ENCODE measurements around the gene PAXIP1. TPM values are rescaled to one million over a fixed set of nuclear protein-coding genes. Genes with fewer than 3 reads are reported as not detected.

Gene PAXIP1
- total RNA-seq, 1 donor from 2014 or later: 5.0 TPM

DNA sequence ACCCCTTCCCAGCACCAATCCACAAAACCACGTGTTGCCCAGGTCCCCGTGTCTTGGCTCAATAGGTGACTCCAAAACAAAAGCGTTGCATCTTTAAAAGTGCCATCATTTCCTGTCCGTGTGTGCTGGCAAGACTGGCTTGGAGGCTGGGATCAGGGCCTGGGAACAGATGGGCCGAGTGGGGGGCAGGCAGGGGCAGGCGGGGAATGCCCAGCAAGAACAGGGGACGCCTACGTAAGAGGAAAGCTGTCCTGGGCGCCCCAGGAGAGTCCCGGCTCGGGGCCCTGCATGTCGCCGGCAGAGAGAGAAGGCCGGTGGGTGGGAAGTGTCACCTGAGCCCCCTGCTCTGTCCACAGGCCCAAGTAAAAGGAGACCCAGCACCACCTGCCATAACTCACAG, 86.5 kb downstream of the PAXIP1 start:
- FAIRE-seq: no peak
- no peak for DNase-seq (ENCODE audit: low read depth)
- no peaks in the 10 kb centered on the region for H3K36me3 ChIP-seq (ENCODE audit: control insufficient read depth, insufficient read depth, low read length)
- H3K27me3 ChIP-seq (ENCODE audit: control insufficient read depth, insufficient read depth, low read length): no peaks in the 10 kb centered on the region
- H3K4me3 ChIP-seq (ENCODE audit: low read depth, low read length): no peak overlapping the region
- TF ChIP-seq, protein P1, sequence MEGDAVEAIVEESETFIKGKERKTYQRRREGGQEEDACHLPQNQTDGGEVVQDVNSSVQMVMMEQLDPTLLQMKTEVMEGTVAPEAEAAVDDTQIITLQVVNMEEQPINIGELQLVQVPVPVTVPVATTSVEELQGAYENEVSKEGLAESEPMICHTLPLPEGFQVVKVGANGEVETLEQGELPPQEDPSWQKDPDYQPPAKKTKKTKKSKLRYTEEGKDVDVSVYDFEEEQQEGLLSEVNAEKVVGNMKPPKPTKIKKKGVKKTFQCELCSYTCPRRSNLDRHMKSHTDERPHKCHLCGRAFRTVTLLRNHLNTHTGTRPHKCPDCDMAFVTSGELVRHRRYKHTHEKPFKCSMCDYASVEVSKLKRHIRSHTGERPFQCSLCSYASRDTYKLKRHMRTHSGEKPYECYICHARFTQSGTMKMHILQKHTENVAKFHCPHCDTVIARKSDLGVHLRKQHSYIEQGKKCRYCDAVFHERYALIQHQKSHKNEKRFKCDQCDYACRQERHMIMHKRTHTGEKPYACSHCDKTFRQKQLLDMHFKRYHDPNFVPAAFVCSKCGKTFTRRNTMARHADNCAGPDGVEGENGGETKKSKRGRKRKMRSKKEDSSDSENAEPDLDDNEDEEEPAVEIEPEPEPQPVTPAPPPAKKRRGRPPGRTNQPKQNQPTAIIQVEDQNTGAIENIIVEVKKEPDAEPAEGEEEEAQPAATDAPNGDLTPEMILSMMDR (IDR thresholded peaks at IDR 0.05; ENCODE audit: insufficient read depth, low read length, severe bottlenecking): no peak

DNA sequence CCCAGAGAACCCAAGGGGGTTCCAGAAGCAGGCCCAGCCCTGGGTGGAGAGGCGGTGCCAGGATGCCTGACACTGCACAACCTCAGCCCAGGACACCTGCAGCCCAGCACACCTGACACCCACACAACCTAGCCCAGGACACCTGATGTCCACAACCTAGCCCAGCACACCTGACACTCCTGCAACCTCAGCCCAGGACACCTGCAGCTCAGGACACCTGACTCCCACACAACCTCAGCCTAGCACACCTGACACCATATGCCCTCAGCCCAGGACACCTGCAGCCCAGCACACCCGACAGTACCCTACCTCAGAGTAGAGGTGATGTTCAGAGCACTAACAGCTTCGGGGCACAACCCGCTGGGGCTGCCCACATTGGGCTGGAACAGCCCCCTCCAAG, 87.3 kb downstream of the PAXIP1 start:
- no peak overlapping the region for H3K4me3 ChIP-seq (ENCODE audit: low read depth, low read length)
- no peaks in the 10 kb centered on the region for H3K27me3 ChIP-seq (ENCODE audit: control insufficient read depth, insufficient read depth, low read length)
- no peak for DNase-seq (ENCODE audit: low read depth)
- TF ChIP-seq, protein P1 (IDR thresholded peaks at IDR 0.05; ENCODE audit: insufficient read depth, low read length, severe bottlenecking): no peak
- H3K36me3 ChIP-seq (ENCODE audit: control insufficient read depth, insufficient read depth, low read length): no peaks in the 10 kb centered on the region
- no peak for FAIRE-seq

- no peaks in the 10 kb centered on the region for H3K36me3 ChIP-seq (ENCODE audit: control insufficient read depth, insufficient read depth, low read length)
- H3K4me3 ChIP-seq (ENCODE audit: low read depth, low read length): no peak overlapping the region
- TF ChIP-seq, protein P1 (IDR thresholded peaks at IDR 0.05; ENCODE audit: insufficient read depth, low read length, severe bottlenecking): no peak
- no peak for FAIRE-seq
- no peak for DNase-seq (ENCODE audit: low read depth)
- no peaks in the 10 kb centered on the region for H3K27me3 ChIP-seq (ENCODE audit: control insufficient read depth, insufficient read depth, low read length)
Observed at GRCh38 chr7:154914996-154915380, 87.9 kb downstream of the PAXIP1 start.

GRCh38 chr7:154914308-154914995, 88.5 kb downstream of the PAXIP1 start:
- Histone ChIP-seq H3K27me3 (ENCODE audit: control insufficient read depth, insufficient read depth, low read length) (no peaks in the 10 kb centered on the region), H3K4me3 (ENCODE audit: low read depth, low read length) (no peak overlapping the region)
- no peak for DNase-seq (ENCODE audit: low read depth)

GRCh38 chr7:154913638-154914307, 89.2 kb downstream of the PAXIP1 start:
- DNase-seq (ENCODE audit: low read depth) (peak; percentile 47), FAIRE-seq (no peak)
- Histone ChIP-seq H3K4me3 (ENCODE audit: low read depth, low read length) (no peak overlapping the region), H3K27me3 (ENCODE audit: control insufficient read depth, insufficient read depth, low read length) (no peaks in the 10 kb centered on the region), H3K36me3 (ENCODE audit: control insufficient read depth, insufficient read depth, low read length) (no peaks in the 10 kb centered on the region)
- TF ChIP-seq, protein P1 (IDR thresholded peaks at IDR 0.05; ENCODE audit: insufficient read depth, low read length, severe bottlenecking): peak; percentile 97

More at GRCh38 chr7:154914308-154914995, 88.5 kb downstream of the PAXIP1 start:
- TF ChIP-seq, protein P1 (IDR thresholded peaks at IDR 0.05; ENCODE audit: insufficient read depth, low read length, severe bottlenecking): no peak
- FAIRE-seq: no peak
- H3K36me3 ChIP-seq (ENCODE audit: control insufficient read depth, insufficient read depth, low read length): no peaks in the 10 kb centered on the region
